Spleen (tissue), 11 donors: ENCODE measurements around the gene SNRPE. TPM values are rescaled to one million over a fixed set of nuclear protein-coding genes. Genes with fewer than 3 reads are reported as not detected.
"Not testable (repeated sequence)": the region's sequence is repeated elsewhere in the genome, so short reads cannot be mapped to it uniquely, and the experiment has no call there.

ENCODE experiments used
- DNase-seq: peaks from one replicate; pipeline ENCODE4 v3.0.0-alpha.2; 2020
- H3K27ac ChIP-seq, 8 donors: fragments of 200-600 bp; sonication (generic) in 7 of 8; 1 replicate in 4 of 8; 2 replicates in 4 of 8; pipeline versions ENCODE4 v1.5.0 to v1.8.0; 2016 to 2021; ENCODE audit warnings: inconsistent platforms in 4 of 8, mild to moderate bottlenecking in 4 of 8, moderate library complexity in 1 of 8
- H3K27me3 ChIP-seq, 7 donors: fragments of 200-600 bp; sonication (generic) in 6 of 7; replicated peaks in 1 of 7; 1 replicate in 4 of 7; 2 replicates in 3 of 7; pipeline versions ENCODE4 v1.5.0 to v1.8.0; 2016 to 2021; ENCODE audit warnings: inconsistent platforms in 3 of 7, mild to moderate bottlenecking in 1 of 7
- H3K36me3 ChIP-seq, 6 donors: fragments of 200-600 bp; sonication (generic) in 5 of 6; 1 replicate in 4 of 6; 2 replicates in 2 of 6; pipeline versions ENCODE4 v1.5.0 to v1.8.0; 2016 to 2021; ENCODE audit warnings: inconsistent platforms in 2 of 6
- H3K4me1 ChIP-seq, 6 donors: fragments of 200-600 bp; sonication (generic) in 5 of 6; 1 replicate in 3 of 6; 2 replicates in 3 of 6; pipeline versions ENCODE4 v1.5.0 to v1.8.0; 2016 to 2021; ENCODE audit warnings: inconsistent platforms in 3 of 6
- H3K4me3 ChIP-seq, 8 donors: fragments of 200-600 bp; sonication (generic) in 7 of 8; 1 replicate in 4 of 8; 2 replicates in 4 of 8; pipeline versions ENCODE4 v1.5.0 to v1.8.0; 2016 to 2021; ENCODE audit warnings: inconsistent platforms in 4 of 8, mild to moderate bottlenecking in 4 of 8, moderate library complexity in 2 of 8
- H3K9me3 ChIP-seq, 8 donors: fragments of 200-600 bp; sonication (generic) in 7 of 8; 1 replicate in 4 of 8; 2 replicates in 4 of 8; pipeline versions ENCODE4 v1.5.0 to v1.8.0; 2016 to 2021; ENCODE audit warnings: inconsistent platforms in 4 of 8
- POLR2A ChIP-seq, 3 donors: fragments of 450-650 bp; IDR thresholded peaks; one replicate each; pipeline ENCODE4 v1.5.1; 2017; ENCODE audit warnings: antibody characterized with exemption in 3 of 3, mild to moderate bottlenecking in 1 of 3
- POLR2AphosphoS5 ChIP-seq, 3 donors: sonication (generic); formaldehyde crosslinking; IDR thresholded peaks; one replicate each; pipeline ENCODE4 v1.5.1; 2017; ENCODE audit warnings: antibody characterized with exemption in 3 of 3
- WGBS, 5 donors: extraction: QIAGEN DNeasy Blood & Tissue Kit in 3 of 5; methylation state at CpG; one replicate each; pipeline versions ENCODE4 v1.1.5 to v1.1.7; 2013 to 2018; 5-methylcytosine and 5-hydroxymethylcytosine counted together
- intact Hi-C: fragments of 100-400 bp; cut with DNase I; formaldehyde crosslinking; loops from one replicate; pipeline ENCODE4 v1.15.0; 2023; ENCODE audit warnings: low total_unique reads
- polyA plus RNA-seq, 3 donors: library from polyadenylated mRNA; stranded (reverse); fragments of 200-250 nt; gene quantifications; one replicate each; pipeline ENCODE4 v1.2.1, GENCODE V29; 2013
- total RNA-seq, 7 donors: library from RNA; depleted of rRNA in 3 of 7; stranded (reverse); fragments of >200 nt in 3 of 7; fragmentation: NEBNext Ultra II Directional in 4 of 7; extraction: Animal tissue kit (Norgen Biotek cat#: 25700) in 4 of 7; gene quantifications; one replicate each; pipeline versions ENCODE4 v1.1.0 to v1.2.1, GENCODE V29; 2016 to 2021
- TF ChIP-seq, protein P1 (sequence below), 11 experiments: fragments of 200-600 bp in 7 of 11; fragments of 450-650 bp in 4 of 11; sonication (generic) in 4 of 11; IDR thresholded peaks in 8 of 11; conservative IDR thresholded peaks in 3 of 11; 1 replicate in 7 of 11; 2 replicates in 4 of 11; pipeline versions ENCODE4 v1.4.0 to v1.8.0; 2016 to 2021; ENCODE audit warnings: antibody characterized with exemption in 11 of 11, inconsistent platforms in 4 of 11, mild to moderate bottlenecking in 1 of 11
- donor health status: healthy with polysubstance abuse.
- donor health status: DM: no; HTN: no; CAD: no; lungs with moderate emphysema.
- donor health status: DM: no; HTN: no; CAD: no.
- donor health status: Bipolar disorder and iron deficiency.
- donor health status: healthy.
- donor health status: DM: no; HTN: no; CAD: no.
- donor health status: DM: yes; HTN: yes; CAD: no.

SNRPE gene
- total and polyA plus RNA-seq, 10 donors: 30.1 to 150 (median 67.2) TPM

DNA sequence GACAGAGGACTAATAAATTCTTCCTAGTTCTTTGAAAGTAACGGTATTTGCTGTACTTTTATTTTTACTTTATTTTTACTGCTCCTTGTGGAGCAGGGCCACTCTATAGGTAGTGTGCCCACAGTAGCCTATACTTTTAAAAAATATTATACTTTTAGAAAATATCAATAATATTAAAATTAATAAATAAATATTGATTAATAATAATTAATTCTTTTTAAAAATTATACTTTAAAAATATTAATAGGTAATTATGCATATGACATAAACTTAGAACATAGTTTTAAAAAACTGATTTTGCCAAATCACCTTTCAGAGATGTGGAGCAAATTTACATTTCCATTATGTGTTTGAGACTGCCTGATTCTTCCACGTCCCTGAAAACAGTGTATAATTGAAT is 35.2 kb upstream of the SNRPE start:
- Histone ChIP-seq H3K4me1 (peaks cover 0 to 54% (median 5%) of the 10 kb centered on the region in 6 donors), H3K4me3 (no peak overlapping the region), H3K36me3 (peaks cover 5 to 100% (median 76%) of the 10 kb centered on the region in 6 donors), H3K27me3 (no peaks in the 10 kb centered on the region), H3K9me3 (no peaks in the 10 kb centered on the region), H3K27ac (no peak overlapping the region)
- DNase-seq: no peak
- WGBS, 5 donors: 93 to 98% (median 96%) methylated on average over 2 of the region's 2 CpGs
- intact Hi-C loops: no loop called here
- TF ChIP-seq, protein P1, sequence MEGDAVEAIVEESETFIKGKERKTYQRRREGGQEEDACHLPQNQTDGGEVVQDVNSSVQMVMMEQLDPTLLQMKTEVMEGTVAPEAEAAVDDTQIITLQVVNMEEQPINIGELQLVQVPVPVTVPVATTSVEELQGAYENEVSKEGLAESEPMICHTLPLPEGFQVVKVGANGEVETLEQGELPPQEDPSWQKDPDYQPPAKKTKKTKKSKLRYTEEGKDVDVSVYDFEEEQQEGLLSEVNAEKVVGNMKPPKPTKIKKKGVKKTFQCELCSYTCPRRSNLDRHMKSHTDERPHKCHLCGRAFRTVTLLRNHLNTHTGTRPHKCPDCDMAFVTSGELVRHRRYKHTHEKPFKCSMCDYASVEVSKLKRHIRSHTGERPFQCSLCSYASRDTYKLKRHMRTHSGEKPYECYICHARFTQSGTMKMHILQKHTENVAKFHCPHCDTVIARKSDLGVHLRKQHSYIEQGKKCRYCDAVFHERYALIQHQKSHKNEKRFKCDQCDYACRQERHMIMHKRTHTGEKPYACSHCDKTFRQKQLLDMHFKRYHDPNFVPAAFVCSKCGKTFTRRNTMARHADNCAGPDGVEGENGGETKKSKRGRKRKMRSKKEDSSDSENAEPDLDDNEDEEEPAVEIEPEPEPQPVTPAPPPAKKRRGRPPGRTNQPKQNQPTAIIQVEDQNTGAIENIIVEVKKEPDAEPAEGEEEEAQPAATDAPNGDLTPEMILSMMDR (IDR thresholded peaks at IDR 0.05 in 8 of 11, conservative IDR thresholded peaks at IDR 0.05 in 3 of 11): no peak
- TF ChIP-seq POLR2AphosphoS5 (IDR thresholded peaks at IDR 0.05) (no peak), POLR2A (IDR thresholded peaks at IDR 0.05) (no peak)

GRCh38 chr1:203828002-203828401 is 33.4 kb upstream of the SNRPE start:
- no peak overlapping the region for H3K4me3 ChIP-seq
- H3K36me3 ChIP-seq: peaks cover 2 to 100% (median 77%) of the 10 kb centered on the region in 6 donors
- DNase-seq: no peak
- H3K27ac ChIP-seq: peak overlapping the region in 3 of 8 donors; percentile 51 to 80 (median 64)
- 85 to 93% (median 86%) methylated on average over 5 of the region's 5 CpGs for WGBS, 5 donors
- H3K9me3 ChIP-seq: no peaks in the 10 kb centered on the region
- no peaks in the 10 kb centered on the region for H3K27me3 ChIP-seq
- intact Hi-C loops: no loop called here
- no peak for TF ChIP-seq POLR2AphosphoS5 (IDR thresholded peaks at IDR 0.05)
- TF ChIP-seq, protein P1 (IDR thresholded peaks at IDR 0.05 in 8 of 11, conservative IDR thresholded peaks at IDR 0.05 in 3 of 11): no peak
- no peak for TF ChIP-seq POLR2A (IDR thresholded peaks at IDR 0.05)
- peaks cover 0 to 43% (median 5%) of the 10 kb centered on the region in 6 donors for H3K4me1 ChIP-seq

- no peaks in the 10 kb centered on the region for H3K9me3 ChIP-seq
- H3K27me3 ChIP-seq: no peaks in the 10 kb centered on the region
- intact Hi-C loops: no loop called here
- 58 to 80% (median 65%) methylated on average over 1 of the region's 1 CpG for WGBS, 5 donors
- peaks cover 2 to 100% (median 77%) of the 10 kb centered on the region in 6 donors for H3K36me3 ChIP-seq
- no peak for TF ChIP-seq POLR2AphosphoS5 (IDR thresholded peaks at IDR 0.05)
- TF ChIP-seq, protein P1 (IDR thresholded peaks at IDR 0.05 in 8 of 11, conservative IDR thresholded peaks at IDR 0.05 in 3 of 11): no peak
- no peak for TF ChIP-seq POLR2A (IDR thresholded peaks at IDR 0.05)
- no peak for DNase-seq
- H3K4me1 ChIP-seq: peaks cover 0 to 38% (median 5%) of the 10 kb centered on the region in 6 donors
- peak overlapping the region in 4 of 8 donors; percentile 47 to 80 (median 58) for H3K27ac ChIP-seq
- H3K4me3 ChIP-seq: no peak overlapping the region
Observed at GRCh38 chr1:203828503-203828902, 32.9 kb upstream of the SNRPE start.

- DNase-seq, H3K4me3 ChIP-seq, H3K9me3 ChIP-seq, intact Hi-C loops, H3K27me3 ChIP-seq: not testable (repeated sequence)
- WGBS, 5 donors: 51 to 83% (median 68%) methylated on average over 5 of the region's 5 CpGs
- peak in 1 of 3 donors; percentile 47 for TF ChIP-seq POLR2AphosphoS5 (IDR thresholded peaks at IDR 0.05)
- Histone ChIP-seq H3K4me1 (peaks cover 0 to 38% (median 5%) of the 10 kb centered on the region in 6 donors), H3K36me3 (peaks cover 2 to 100% (median 80%) of the 10 kb centered on the region in 6 donors), H3K27ac (peak overlapping the region in 4 of 8 donors; percentile 47 to 80 (median 58))
Observed at GRCh38 chr1:203829247-203829646, 32.2 kb upstream of the SNRPE start.
